BLaER1 treated with 17β-estradiol and CSF1 and Interleukin-3, amounts not matched to agents 10 nM and 100 nM (cell line): ENCODE measurements around the gene ZDHHC11.
"Not testable (repeated sequence)": the region's sequence is repeated elsewhere in the genome, so short reads cannot be mapped to it uniquely, and the experiment has no call there.

Experiments used
- H3K27ac ChIP-seq, 11 experiments: shearing (Covaris generic); formaldehyde crosslinking; 2 replicates each; pipeline ENCODE4 v1.8.1; 2022
- H3K27me3 ChIP-seq, 11 experiments: shearing (Covaris generic); formaldehyde crosslinking; 2 replicates each; pipeline ENCODE4 v1.8.1; 2022
- H3K36me3 ChIP-seq, 11 experiments: shearing (Covaris generic); formaldehyde crosslinking; 2 replicates each; pipeline ENCODE4 v1.8.1; 2022
- H3K4me1 ChIP-seq, 10 experiments: shearing (Covaris generic); formaldehyde crosslinking; 2 replicates each; pipeline ENCODE4 v1.8.1; 2022
- H3K4me2 ChIP-seq, 11 experiments: shearing (Covaris generic); formaldehyde crosslinking; 2 replicates each; pipeline ENCODE4 v1.8.1; 2022
- H3K4me3 ChIP-seq, 10 experiments: shearing (Covaris generic); formaldehyde crosslinking; 2 replicates each; pipeline ENCODE4 v1.8.1; 2022
- H3K9ac ChIP-seq, 11 experiments: shearing (Covaris generic); formaldehyde crosslinking; 2 replicates each; pipeline ENCODE4 v1.8.1; 2022
- H3K9me3 ChIP-seq, 11 experiments: shearing (Covaris generic); formaldehyde crosslinking; replicated peaks in 1 of 11; 2 replicates each; pipeline ENCODE4 v1.8.1; 2022
- H4K20me1 ChIP-seq, 11 experiments: shearing (Covaris generic); formaldehyde crosslinking; 2 replicates each; pipeline ENCODE4 v1.8.1; 2022
- Cebpa-rat ChIP-seq, 11 experiments: shearing (Covaris generic); IDR thresholded peaks; 2 replicates each; pipeline ENCODE4 v1.8.1; 2022

The ZDHHC11 gene

DNA sequence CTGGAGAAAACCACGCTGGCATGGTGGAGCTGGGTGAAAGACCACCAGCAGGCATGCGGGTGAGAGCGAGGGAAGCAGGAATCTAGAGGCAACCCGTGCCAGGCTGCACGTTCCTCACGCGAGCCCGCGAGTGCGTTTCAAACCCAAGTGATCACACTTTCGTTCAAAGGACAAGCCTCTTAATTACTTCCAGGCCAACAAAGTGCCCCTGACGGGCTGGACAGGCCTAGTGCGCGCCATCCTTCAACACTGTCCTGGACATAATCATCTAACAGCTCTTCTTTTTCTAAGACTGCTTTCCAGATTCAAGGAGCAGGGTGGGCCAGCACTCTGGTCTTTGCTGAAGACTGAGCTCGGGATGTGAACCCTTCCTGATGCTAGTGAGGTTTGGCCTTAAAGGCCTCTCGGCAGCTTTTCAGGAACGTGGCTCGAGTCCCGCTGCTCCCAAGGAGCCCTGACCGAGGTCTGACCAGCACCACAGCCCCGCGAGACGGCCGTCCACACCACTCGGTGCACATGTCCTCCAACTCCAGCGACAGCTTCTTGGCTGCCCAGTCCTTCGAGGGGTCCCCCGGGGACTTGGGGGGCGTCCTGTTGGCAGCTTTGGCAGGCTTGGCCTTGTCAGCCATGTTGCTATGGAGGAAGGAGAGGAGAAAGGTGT, 81.2 kb downstream of the ZDHHC11 start:
- not testable (repeated sequence) for H3K4me1 ChIP-seq, H3K9ac ChIP-seq, H4K20me1 ChIP-seq, H3K36me3 ChIP-seq, H3K4me3 ChIP-seq, H3K27me3 ChIP-seq, H3K4me2 ChIP-seq, H3K27ac ChIP-seq
- peaks cover 6 to 16% (median 13%) of the 10 kb centered on the region in 11 experiments; a peak in 14 of 22 replicates for H3K9me3 ChIP-seq

DNA sequence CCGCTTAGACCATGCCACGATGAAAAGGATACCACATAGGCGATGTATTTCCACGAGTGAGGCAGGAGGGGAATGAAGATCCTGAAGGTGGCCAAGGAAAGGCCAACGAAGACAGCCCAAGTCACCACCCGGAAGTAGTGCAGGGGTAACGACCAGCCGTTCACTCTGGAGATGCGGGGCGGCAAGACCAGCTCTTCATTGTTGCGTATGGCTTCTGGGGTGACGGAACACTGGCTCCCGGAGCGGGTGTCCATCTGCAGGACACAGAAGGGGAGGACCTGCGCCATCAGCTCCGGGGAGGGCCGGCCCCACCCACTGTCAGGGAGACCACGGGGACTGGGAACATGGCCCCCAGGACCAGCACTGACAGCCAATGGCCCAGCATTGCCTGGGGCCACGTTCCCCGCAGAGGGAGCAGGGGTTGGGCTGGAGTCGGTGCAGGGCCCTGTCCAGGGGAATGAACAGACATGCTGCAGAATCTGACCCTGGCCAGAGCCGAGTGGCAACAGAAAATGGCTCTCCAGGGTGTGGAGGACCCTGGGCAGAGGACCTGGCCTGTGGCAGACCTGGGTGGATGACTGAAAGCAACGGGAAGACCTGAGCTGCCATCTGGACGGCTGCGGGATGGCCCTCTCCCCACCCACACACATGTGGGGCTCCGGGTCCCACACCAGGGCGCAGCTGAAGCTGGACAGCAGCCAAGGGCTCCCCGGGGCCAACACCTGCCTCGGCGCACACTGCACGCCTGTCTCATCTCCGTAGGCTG, 83.9 kb downstream of the ZDHHC11 start:
- H3K27me3 ChIP-seq, result no peaks in the 10 kb centered on the region
- H3K4me2 ChIP-seq, result no peak overlapping the region
- no peaks in the 10 kb centered on the region for H3K4me1 ChIP-seq
- no peak overlapping the region for H3K9ac ChIP-seq
- H3K9me3 ChIP-seq, result peaks cover 6 to 19% (median 13%) of the 10 kb centered on the region in 11 experiments; a peak in 15 of 22 replicates
- H3K36me3 ChIP-seq, result no peaks in the 10 kb centered on the region
- no peaks in the 10 kb centered on the region for H4K20me1 ChIP-seq
- H3K27ac ChIP-seq, result no peak overlapping the region
- no peak for TF ChIP-seq Cebpa-rat (IDR thresholded peaks at IDR 0.05)
- no peak overlapping the region for H3K4me3 ChIP-seq

DNA sequence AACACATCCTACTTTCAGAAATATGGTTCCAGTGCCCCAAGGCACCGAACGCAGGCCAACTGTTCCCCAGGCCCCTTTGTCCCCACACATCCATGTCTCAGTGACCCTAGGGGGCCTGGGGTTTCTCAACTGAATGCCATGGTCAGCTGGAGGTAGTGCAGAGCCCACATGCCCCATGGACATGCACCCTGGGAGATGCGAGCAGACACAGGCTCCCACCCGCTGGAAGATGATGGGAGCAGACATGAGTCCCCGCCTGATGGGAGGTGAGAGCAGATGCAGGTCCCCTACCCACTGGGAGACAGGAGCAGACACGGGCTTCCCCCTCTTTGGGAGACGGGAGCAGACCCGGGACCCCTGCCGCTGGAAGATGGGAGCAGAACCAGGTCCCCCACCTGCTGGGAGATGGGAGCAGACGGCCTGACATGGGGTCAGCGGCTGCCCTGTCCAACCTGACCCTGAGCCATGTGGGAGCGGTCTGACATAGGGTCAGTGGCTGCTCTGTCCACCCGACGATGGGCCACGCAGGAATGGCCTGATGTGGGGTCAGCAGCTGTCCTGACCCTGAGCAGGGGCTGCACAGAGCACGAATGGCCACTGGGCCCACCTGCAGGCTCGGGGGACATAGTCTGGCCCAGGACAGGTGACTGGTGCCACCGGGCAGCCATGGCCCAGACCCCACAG, 84.7 kb downstream of the ZDHHC11 start:
- H3K27me3 ChIP-seq, result no peaks in the 10 kb centered on the region
- H3K4me2 ChIP-seq, result no peak overlapping the region
- no peak overlapping the region for H3K9ac ChIP-seq
- no peak for TF ChIP-seq Cebpa-rat (IDR thresholded peaks at IDR 0.05)
- H3K4me3 ChIP-seq, result no peak overlapping the region
- H3K9me3 ChIP-seq, result peaks cover 6 to 19% (median 13%) of the 10 kb centered on the region in 11 experiments; a peak in 15 of 22 replicates
- no peaks in the 10 kb centered on the region for H4K20me1 ChIP-seq
- no peaks in the 10 kb centered on the region for H3K36me3 ChIP-seq
- H3K4me1 ChIP-seq, result no peaks in the 10 kb centered on the region
- H3K27ac ChIP-seq, result no peak overlapping the region

DNA sequence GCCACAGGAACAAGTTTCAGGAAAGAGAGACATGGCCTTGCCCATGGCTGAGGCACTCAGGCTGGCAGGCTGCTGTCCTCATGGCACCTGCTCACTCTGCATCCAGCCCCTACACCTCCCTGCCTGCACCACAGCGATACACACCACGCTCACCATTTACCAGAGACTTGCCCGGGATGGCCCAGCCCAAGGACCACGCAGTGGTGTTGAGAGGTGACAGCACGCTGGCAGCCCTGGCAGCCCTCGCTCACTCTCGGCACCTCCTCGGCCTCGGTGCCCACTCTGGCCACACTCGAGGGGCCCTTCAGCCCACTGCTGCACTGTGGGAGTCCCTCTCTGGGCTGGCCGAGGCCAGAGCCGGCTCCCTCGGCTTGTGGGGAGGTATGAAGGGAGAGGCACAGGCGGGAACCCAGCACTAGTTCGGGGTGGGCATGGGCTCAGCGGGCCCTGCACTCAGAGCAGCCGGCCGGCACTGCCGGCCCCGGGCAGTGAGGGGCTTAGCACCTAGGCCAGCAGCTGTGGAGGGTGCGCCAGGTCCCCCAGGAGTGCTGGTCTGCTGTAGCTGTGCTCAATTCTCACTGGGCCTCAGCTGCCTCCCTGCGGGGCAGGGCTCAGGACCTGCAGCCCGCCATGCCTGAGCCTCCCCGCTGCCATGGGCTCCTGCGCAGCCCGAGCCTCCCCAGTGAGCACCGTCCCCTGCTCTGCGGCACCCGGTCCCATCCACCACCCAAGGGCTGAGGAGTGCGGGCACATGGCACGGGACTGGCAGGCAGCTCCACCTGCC, 86.6 kb downstream of the ZDHHC11 start:
- no peaks in the 10 kb centered on the region; a peak in 1 of 22 replicates for H4K20me1 ChIP-seq
- no peak overlapping the region for H3K4me2 ChIP-seq
- H3K27me3 ChIP-seq, result no peaks in the 10 kb centered on the region

DNA sequence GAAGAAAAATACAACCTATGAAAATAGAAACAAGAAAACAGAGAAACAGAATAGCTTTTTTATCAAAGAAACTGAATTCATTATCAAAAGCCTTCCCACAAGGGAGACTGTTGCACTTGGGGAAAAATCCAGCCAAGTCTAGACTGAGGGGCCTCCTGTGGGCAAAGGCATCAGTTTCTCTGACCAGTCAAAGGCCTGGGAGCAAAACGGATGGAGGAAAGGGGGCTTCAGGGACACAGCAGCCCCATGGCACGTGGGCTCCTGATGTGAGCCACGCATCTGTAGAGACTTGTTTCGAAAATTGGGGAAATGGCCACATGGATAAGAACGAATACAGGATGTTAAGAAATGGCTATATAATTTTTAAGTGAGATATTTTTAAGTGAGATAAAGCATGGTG, 87.4 kb downstream of the ZDHHC11 start:
- Histone ChIP-seq H3K27me3 (no peaks in the 10 kb centered on the region), H3K9me3 (peaks cover 6 to 19% (median 13%) of the 10 kb centered on the region in 11 experiments; a peak in 15 of 22 replicates), H3K27ac (no peak overlapping the region)

More for the DNA sequence above, 86.6 kb downstream of the ZDHHC11 start:
- peaks cover 6 to 19% (median 13%) of the 10 kb centered on the region in 11 experiments; a peak in 15 of 22 replicates for H3K9me3 ChIP-seq
- TF ChIP-seq Cebpa-rat (IDR thresholded peaks at IDR 0.05), result no peak
- H3K27ac ChIP-seq, result no peak overlapping the region
- H3K36me3 ChIP-seq, result no peaks in the 10 kb centered on the region
- H3K4me3 ChIP-seq, result no peak overlapping the region
- no peak overlapping the region for H3K9ac ChIP-seq
- H3K4me1 ChIP-seq, result peaks cover 0 to 4% (median 0%) of the 10 kb centered on the region in 10 experiments; a peak in 1 of 20 replicates

DNA sequence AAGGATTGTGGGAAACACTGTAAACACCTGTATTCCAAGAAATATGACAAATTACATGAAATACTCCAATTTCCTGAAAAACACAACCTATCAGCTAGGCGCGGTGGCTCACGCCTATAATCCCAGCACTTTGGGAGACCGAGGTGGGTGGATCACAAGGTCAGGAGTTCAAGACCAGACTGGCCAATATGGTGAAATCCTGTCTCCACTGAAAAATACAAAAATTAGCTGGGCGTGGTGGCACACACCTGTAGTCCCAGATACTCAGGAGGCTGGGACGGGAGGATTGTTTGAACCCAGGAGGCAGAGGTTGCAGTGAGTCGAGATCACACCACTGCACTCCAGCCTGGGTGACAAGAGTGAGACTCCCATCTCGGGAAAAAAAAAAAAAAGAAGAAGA, 87.8 kb downstream of the ZDHHC11 start:
- H3K4me3 ChIP-seq, H4K20me1 ChIP-seq, H3K27me3 ChIP-seq, H3K36me3 ChIP-seq, H3K9ac ChIP-seq, H3K4me2 ChIP-seq, H3K27ac ChIP-seq: not testable (repeated sequence)
- Histone ChIP-seq H3K9me3 (peaks cover 6 to 19% (median 13%) of the 10 kb centered on the region in 11 experiments; a peak in 15 of 22 replicates), H3K4me1 (peaks cover 0 to 16% (median 8%) of the 10 kb centered on the region in 10 experiments; a peak in 12 of 20 replicates)

More for the DNA sequence above, 87.4 kb downstream of the ZDHHC11 start:
- Histone ChIP-seq H3K4me1 (peaks cover 0 to 12% (median 4%) of the 10 kb centered on the region in 10 experiments; a peak in 11 of 20 replicates), H4K20me1 (no peaks in the 10 kb centered on the region; a peak in 1 of 22 replicates), H3K4me2 (no peak overlapping the region), H3K9ac (no peak overlapping the region), H3K36me3 (no peaks in the 10 kb centered on the region), H3K4me3 (no peak overlapping the region)
- TF ChIP-seq Cebpa-rat (IDR thresholded peaks at IDR 0.05), result no peak

DNA sequence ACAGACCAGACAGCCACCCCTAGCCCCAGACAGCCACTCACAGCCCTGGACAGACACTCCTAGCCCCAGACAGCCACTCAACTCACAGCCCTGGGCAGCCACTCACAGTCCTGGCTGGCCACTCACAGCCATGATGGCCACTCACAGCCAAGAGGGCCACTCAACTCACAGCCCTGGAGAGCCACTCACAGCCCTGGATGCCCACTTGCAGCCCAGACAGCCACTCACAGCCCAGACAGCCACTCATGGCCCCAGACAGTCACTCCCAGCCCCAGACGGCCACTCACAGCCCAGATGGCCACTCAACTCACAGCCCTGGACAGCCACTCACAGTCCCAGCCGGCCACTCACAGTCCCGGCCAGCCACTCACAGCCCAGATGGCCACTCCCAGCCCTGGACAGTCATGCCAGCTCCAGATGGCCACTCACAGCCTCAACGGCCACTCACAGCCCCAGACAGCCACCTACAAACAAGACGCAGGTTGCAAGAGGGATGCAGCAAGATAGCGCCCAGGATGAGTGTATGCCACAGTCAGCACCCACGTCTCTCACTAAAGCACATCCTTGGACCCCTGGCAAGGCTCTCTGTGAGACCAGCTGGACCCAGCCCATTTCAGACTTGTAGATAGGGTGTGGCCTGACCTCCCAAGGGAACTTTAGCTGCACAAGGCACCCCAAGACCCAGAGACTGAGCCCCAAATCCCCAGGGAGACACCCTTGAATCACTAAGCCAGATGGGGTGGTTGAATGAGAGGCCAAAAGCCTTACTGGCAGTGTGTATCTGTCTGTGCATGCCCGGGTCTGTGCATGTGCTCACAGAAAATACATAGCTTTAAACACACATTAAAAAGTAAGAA, 88.7 kb downstream of the ZDHHC11 start:
- Histone ChIP-seq H3K27me3 (no peaks in the 10 kb centered on the region), H3K4me2 (no peak overlapping the region), H3K4me3 (no peak overlapping the region), H3K27ac (no peak overlapping the region), H3K9ac (no peak overlapping the region), H3K36me3 (no peaks in the 10 kb centered on the region), H4K20me1 (peaks cover 0 to 6% (median 0%) of the 10 kb centered on the region in 11 experiments; a peak in 2 of 22 replicates), H3K4me1 (peaks cover 0 to 24% (median 14%) of the 10 kb centered on the region in 10 experiments; a peak in 12 of 20 replicates), H3K9me3 (peaks cover 6 to 19% (median 13%) of the 10 kb centered on the region in 11 experiments; a peak in 15 of 22 replicates)
- no peak for TF ChIP-seq Cebpa-rat (IDR thresholded peaks at IDR 0.05)
